ENCODE data around the gene TADA2B.

- no peak for TF ChIP-seq CEBPB (IDR thresholded peaks at IDR 0.05; ENCODE audit: low read depth, low read length)
- no peak for TF ChIP-seq CTCF (conservative IDR thresholded peaks at IDR 0.05; ENCODE audit: low read depth, low read length)
- no peak for TF ChIP-seq ELK1 (IDR thresholded peaks at IDR 0.05; ENCODE audit: borderline replicate concordance, low read depth, low read length)
- TF ChIP-seq RCOR1 (IDR thresholded peaks at IDR 0.05; ENCODE audit: insufficient replicate concordance, low read length): no peak
- TF ChIP-seq POLR2A (IDR thresholded peaks at IDR 0.05; ENCODE audit: low read depth, low read length): no peak
- no peak for TF ChIP-seq FOS (IDR thresholded peaks at IDR 0.05; ENCODE audit: low read depth, low read length)
- TF ChIP-seq BHLHE40 (IDR thresholded peaks at IDR 0.05; ENCODE audit: low read depth, low read length): no peak
- TF ChIP-seq MXI1 (IDR thresholded peaks at IDR 0.05; ENCODE audit: borderline replicate concordance, low read depth, low read length): no peak
- TF ChIP-seq CHD1 (IDR thresholded peaks at IDR 0.05; ENCODE audit: low read depth, low read length): no peak
- no peak for TF ChIP-seq USF2 (IDR thresholded peaks at IDR 0.05; ENCODE audit: low read depth, low read length)
- TF ChIP-seq SMC3 (IDR thresholded peaks at IDR 0.05; ENCODE audit: low read depth, low read length): no peak
- no peak for TF ChIP-seq RAD21 (IDR thresholded peaks at IDR 0.05; ENCODE audit: low read length)
- no peak for TF ChIP-seq MAZ (IDR thresholded peaks at IDR 0.05; ENCODE audit: borderline replicate concordance, low read depth, low read length)
- TF ChIP-seq NFE2L2 (IDR thresholded peaks at IDR 0.05; ENCODE audit: low read depth, low read length): no peak
Measured at GRCh38 chr4:7003176-7003878, 39.8 kb upstream of the TADA2B start.

All from IMR-90 (cell line).